ENCODE results near the gene CCDC51. TPM values are rescaled to one million over a fixed set of nuclear protein-coding genes. Genes with fewer than 3 reads are reported as not detected.

Gene CCDC51
- total RNA-seq, 1 experiment from 2014 or later, result 27.8 TPM

DNA sequence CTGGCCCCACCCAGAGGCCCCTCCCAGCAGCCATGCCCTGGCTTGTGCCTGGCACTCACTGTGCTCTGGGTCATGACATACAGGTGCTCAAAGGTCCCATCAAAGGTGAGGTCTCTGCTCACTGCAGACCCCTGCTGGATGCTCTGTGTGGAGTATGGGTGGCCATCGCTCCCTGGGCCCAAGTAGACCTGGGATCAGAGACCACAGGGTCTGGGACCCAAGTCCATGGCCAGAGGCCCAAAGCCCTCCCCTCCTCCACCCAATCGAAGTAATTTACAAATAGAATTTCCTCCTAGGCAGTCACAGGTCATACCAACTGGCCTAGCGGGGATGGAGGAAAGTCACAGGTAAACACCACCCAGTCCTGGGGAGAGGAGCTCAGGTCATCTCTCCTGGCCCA lies 17.6 kb downstream of the CCDC51 start:
- no peak overlapping the region for H3K4me2 ChIP-seq (ENCODE audit: low read length)
- ChIA-PET POLR2A (ENCODE audit: unreplicated experiment) (no interaction called here), CTCF (no interaction called here)
- H3K36me3 ChIP-seq (ENCODE audit: low read depth, low read length), result no peaks in the 10 kb centered on the region
- peaks cover 6% of the 10 kb centered on the region for H3K79me2 ChIP-seq (ENCODE audit: low read length)
- peak; percentile 48 for ATAC-seq
- no peaks in the 10 kb centered on the region for H3K9me2 ChIP-seq (replicated peaks; ENCODE audit: low read length)
- H3K4me3 ChIP-seq (ENCODE audit: low read length), result no peak overlapping the region
- BruUV-seq (replicated peaks), result no TSS peak
- no peaks in the 10 kb centered on the region for H3K27me3 ChIP-seq (ENCODE audit: low read length)
- intact Hi-C loops (cut with micrococcal nuclease), result no loop called here
- H3K27ac ChIP-seq (ENCODE audit: low read length), result no peak overlapping the region
- no peak for DNase-seq
- no peaks in the 10 kb centered on the region for H3K9me3 ChIP-seq (ENCODE audit: low read length)
- peaks cover 6% of the 10 kb centered on the region; the same call in 1 of the 2 replicates for H3K4me1 ChIP-seq (ENCODE audit: insufficient read depth, low read length)
- no peaks in the 10 kb centered on the region for H3F3A ChIP-seq (ENCODE audit: low read length, unreplicated experiment)
- TF ChIP-seq EZH2 (IDR thresholded peaks at IDR 0.05; ENCODE audit: low read length, unreplicated experiment) (no peak), EZH2phosphoT487 (IDR thresholded peaks at IDR 0.05; ENCODE audit: borderline replicate concordance, low read length) (no peak)
- TF ChIP-seq, protein P1, sequence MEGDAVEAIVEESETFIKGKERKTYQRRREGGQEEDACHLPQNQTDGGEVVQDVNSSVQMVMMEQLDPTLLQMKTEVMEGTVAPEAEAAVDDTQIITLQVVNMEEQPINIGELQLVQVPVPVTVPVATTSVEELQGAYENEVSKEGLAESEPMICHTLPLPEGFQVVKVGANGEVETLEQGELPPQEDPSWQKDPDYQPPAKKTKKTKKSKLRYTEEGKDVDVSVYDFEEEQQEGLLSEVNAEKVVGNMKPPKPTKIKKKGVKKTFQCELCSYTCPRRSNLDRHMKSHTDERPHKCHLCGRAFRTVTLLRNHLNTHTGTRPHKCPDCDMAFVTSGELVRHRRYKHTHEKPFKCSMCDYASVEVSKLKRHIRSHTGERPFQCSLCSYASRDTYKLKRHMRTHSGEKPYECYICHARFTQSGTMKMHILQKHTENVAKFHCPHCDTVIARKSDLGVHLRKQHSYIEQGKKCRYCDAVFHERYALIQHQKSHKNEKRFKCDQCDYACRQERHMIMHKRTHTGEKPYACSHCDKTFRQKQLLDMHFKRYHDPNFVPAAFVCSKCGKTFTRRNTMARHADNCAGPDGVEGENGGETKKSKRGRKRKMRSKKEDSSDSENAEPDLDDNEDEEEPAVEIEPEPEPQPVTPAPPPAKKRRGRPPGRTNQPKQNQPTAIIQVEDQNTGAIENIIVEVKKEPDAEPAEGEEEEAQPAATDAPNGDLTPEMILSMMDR (conservative IDR thresholded peaks at IDR 0.05; ENCODE audit: low read depth, low read length), result peak; percentile 41
- no peak overlapping the region for H2AFZ ChIP-seq (ENCODE audit: low read length)
- no peak overlapping the region for H3K9ac ChIP-seq (ENCODE audit: low read length)
- H4K20me1 ChIP-seq (ENCODE audit: low read length), result no peaks in the 10 kb centered on the region

DNA sequence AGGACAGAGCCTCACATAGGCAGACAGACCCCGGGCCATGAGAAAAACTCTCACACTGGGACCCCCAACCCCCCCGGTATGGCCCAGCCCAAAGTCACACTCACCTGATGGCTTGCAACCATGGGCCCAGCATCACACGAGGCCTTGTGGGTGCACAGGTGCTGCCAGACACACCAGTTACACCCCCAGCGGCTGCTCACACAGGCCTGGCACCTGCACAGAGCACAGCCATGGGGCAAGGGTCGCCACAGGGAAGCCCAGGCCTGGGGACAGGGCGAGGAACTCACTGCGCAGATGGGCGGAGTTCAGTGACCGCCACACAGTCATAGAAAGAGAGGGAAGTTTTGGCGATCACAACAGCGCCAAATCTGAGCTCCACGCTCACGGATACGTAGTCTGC lies 19.4 kb downstream of the CCDC51 start:
- ChIA-PET POLR2A (ENCODE audit: unreplicated experiment) (no interaction called here), CTCF (no interaction called here)
- no peak for DNase-seq
- intact Hi-C loops (cut with micrococcal nuclease), result no loop called here
- no peaks in the 10 kb centered on the region for H3K79me2 ChIP-seq (ENCODE audit: low read length)
- H3K9ac ChIP-seq (ENCODE audit: low read length), result no peak overlapping the region
- no peaks in the 10 kb centered on the region for H3K9me2 ChIP-seq (replicated peaks; ENCODE audit: low read length)
- ATAC-seq, result no peak
- no peaks in the 10 kb centered on the region for H3K9me3 ChIP-seq (ENCODE audit: low read length)
- H3K27ac ChIP-seq (ENCODE audit: low read length), result no peak overlapping the region
- H3K36me3 ChIP-seq (ENCODE audit: low read depth, low read length), result no peaks in the 10 kb centered on the region
- TF ChIP-seq, protein P1 (conservative IDR thresholded peaks at IDR 0.05; ENCODE audit: low read depth, low read length), result no peak
- TF ChIP-seq EZH2 (IDR thresholded peaks at IDR 0.05; ENCODE audit: low read length, unreplicated experiment) (no peak), EZH2phosphoT487 (IDR thresholded peaks at IDR 0.05; ENCODE audit: borderline replicate concordance, low read length) (no peak)
- H2AFZ ChIP-seq (ENCODE audit: low read length), result no peak overlapping the region
- H3F3A ChIP-seq (ENCODE audit: low read length, unreplicated experiment), result no peaks in the 10 kb centered on the region
- BruUV-seq (replicated peaks), result no TSS peak
- H3K4me1 ChIP-seq (ENCODE audit: insufficient read depth, low read length), result no peaks in the 10 kb centered on the region
- no peak overlapping the region for H3K4me2 ChIP-seq (ENCODE audit: low read length)
- H3K27me3 ChIP-seq (ENCODE audit: low read length), result no peaks in the 10 kb centered on the region
- H4K20me1 ChIP-seq (ENCODE audit: low read length), result no peaks in the 10 kb centered on the region
- no peak overlapping the region for H3K4me3 ChIP-seq (ENCODE audit: low read length)

DNA sequence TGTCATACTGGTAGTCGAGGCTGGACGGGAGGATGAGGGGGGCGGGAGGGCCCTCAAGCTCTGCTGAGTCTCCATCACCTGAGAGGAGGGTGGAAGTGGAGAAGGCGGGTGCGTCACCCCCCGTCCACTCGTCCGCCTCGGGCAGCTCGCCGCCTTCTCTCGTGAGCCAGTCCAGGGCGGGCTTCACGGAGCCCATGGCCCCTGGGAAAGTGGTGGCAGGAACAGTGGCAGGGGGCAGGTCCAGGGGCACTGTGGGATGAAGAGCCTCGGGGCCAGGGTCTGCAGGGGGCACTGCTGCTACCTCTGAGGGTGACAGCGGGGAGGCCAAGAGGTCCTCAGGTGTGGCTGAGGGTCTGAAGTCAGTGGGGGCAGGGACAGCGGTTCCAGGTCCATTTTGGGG lies 20.3 kb downstream of the CCDC51 start:
- BruUV-seq (replicated peaks), result no TSS peak
- CTCF ChIA-PET, result no interaction called here
- Histone ChIP-seq H3K4me3 (ENCODE audit: low read length) (no peak overlapping the region), H3K9me3 (ENCODE audit: low read length) (no peaks in the 10 kb centered on the region), H4K20me1 (ENCODE audit: low read length) (no peaks in the 10 kb centered on the region), H3K4me1 (ENCODE audit: insufficient read depth, low read length) (no peaks in the 10 kb centered on the region), H3K79me2 (ENCODE audit: low read length) (no peaks in the 10 kb centered on the region), H3K27me3 (ENCODE audit: low read length) (no peaks in the 10 kb centered on the region), H3K4me2 (ENCODE audit: low read length) (no peak overlapping the region), H3K9ac (ENCODE audit: low read length) (no peak overlapping the region), H3K9me2 (replicated peaks; ENCODE audit: low read length) (no peaks in the 10 kb centered on the region), H3K36me3 (ENCODE audit: low read depth, low read length) (no peaks in the 10 kb centered on the region), H3F3A (ENCODE audit: low read length, unreplicated experiment) (no peaks in the 10 kb centered on the region), H2AFZ (ENCODE audit: low read length) (no peak overlapping the region), H3K27ac (ENCODE audit: low read length) (no peak overlapping the region)
- TF ChIP-seq, protein P1 (conservative IDR thresholded peaks at IDR 0.05; ENCODE audit: low read depth, low read length), result no peak
- TF ChIP-seq EZH2 (IDR thresholded peaks at IDR 0.05; ENCODE audit: low read length, unreplicated experiment) (no peak), EZH2phosphoT487 (IDR thresholded peaks at IDR 0.05; ENCODE audit: borderline replicate concordance, low read length) (no peak)
- intact Hi-C loops (cut with micrococcal nuclease), result no loop called here
- ATAC-seq, result no peak
- no peak for DNase-seq
- POLR2A ChIA-PET (ENCODE audit: unreplicated experiment), result no interaction called here
